Spleen (tissue), 3 donors: Measurements from ENCODE around the gene MYO3A.

Experiments used
- POLR2A ChIP-seq, 3 donors: fragments of 450-650 bp; IDR thresholded peaks; one replicate each; pipeline ENCODE4 v1.5.1; 2017; ENCODE audit warnings: antibody characterized with exemption in 3 of 3, mild to moderate bottlenecking in 1 of 3
- POLR2AphosphoS5 ChIP-seq, 3 donors: sonication (generic); formaldehyde crosslinking; IDR thresholded peaks; one replicate each; pipeline ENCODE4 v1.5.1; 2017; ENCODE audit warnings: antibody characterized with exemption in 3 of 3

DNA sequence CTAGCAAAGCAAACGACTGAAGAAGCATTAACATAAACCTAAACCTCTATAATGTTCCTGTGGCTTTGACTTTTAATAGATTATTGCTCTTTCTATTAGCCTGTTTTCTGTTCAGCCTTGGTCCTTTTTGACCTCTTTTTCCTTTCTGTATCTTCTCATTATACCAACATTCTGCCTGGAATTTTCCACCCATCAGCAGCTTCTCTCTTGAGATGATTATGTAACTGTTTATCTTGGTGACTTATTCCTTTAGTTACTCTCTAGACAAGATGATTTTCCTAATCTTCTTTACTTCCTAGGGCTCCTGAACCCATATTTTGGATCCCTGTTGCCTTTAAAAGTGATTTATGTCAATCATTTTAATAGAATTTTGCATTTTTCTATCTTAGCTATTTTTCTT lies 81.1 kb downstream of the MYO3A start:
- TF ChIP-seq POLR2AphosphoS5 (IDR thresholded peaks at IDR 0.05): no peak
- TF ChIP-seq POLR2A (IDR thresholded peaks at IDR 0.05): no peak
